ENCODE data around the gene JAZF1.
"Not testable (repeated sequence)": the region's sequence is repeated elsewhere in the genome, so short reads cannot be mapped to it uniquely, and the experiment has no call there.

JAZF1 gene

DNA sequence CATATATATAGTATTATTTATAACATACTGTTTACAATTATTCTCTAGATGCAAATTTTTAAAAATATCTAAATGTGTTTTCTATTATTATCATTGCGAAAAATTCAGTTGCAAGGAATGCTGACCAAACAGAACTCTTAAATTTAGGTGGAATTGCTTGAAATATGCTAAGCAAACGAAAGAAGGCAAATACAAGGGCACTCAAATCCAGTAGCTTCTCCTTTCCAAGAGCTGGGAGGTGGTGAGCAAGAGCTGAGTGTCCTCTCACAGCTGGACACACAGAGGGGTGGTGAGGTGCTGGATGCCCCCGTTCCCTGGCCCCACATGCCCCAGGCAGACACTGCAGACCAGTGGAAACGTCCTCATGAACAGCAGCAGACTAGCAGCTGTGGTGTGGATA lies 274.6 kb downstream of the JAZF1 start:
- no peak for DNase-seq (ENCODE audit: low read depth, low spot score)
- H3K27ac ChIP-seq = no peak overlapping the region

DNA sequence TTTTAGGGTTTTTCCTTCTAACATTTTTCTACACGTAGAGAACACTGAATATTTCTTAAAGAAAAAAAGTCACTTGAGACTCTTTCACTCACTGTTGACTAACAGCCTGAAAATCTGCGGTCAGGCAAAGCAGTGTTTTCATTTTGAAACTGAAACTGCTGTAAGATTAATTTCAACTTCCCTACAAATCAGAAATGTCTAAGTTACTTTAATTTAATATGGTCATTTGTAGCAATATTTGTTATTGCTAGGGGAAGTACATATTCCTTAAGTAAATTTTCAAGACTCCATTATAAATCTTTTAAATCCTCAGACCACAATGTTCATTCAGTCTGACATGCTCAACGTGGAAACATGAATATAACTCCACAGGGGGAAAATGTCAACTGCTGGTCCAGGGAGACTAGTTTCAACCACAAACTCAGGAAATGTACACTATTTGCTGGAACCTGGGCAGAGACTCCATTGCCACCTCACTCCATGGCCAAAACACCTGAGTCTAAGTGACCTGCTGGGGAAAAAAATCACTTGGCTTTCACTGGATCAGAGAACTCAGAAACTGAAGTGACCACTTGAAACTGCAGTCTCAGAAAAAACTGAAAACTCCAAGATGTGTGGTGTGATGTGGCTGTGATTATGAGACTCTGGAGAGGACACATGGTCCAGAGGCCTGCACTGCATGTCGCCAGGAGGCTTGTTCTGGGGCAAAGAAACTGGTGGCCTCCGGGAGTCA lies 279.4 kb downstream of the JAZF1 start:
- peak overlapping the region; percentile 57 for H3K27ac ChIP-seq
- DNase-seq (ENCODE audit: low read depth, low spot score) = no peak

DNA sequence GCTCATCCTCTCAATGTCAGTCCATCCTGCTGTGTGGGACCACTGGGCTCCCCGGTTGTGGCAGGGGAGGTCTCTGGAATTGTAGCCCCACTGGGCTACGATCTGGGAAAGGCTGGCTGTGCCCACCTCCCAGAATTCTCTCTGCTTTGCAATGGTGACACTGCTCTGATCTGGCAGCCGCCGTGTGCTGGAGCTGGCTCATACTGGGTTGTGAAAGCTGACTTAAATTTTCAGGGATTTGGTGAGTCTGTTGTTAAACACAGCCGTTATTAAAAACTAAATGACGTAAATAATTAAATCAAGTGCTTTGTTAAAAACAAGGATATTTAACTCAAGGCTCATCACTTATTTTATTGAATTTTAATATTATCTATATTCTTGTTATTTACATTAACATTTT lies 280.6 kb downstream of the JAZF1 start:
- no peak for DNase-seq (ENCODE audit: low read depth, low spot score)
- no peak overlapping the region for H3K27ac ChIP-seq

DNA sequence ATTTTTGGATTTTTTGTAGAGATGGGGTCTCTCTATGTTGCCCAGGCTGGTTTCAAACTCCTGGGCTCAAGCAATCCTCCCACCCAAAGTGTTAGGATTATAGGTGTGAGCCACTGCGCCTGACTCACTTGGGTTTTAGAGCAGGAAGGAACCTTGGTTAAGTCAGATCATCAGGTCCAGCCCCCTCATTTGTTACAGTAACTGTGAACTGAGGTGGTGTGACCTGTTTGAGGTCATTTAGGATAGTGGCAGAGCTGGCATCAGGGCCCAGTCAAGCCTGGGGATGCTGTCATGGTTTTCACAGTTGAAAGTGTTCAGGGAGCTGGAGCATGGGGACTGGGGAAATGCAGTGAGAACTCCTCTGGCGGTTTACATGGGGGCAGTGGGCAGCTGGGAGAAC lies 281.0 kb downstream of the JAZF1 start:
- no peak for DNase-seq (ENCODE audit: low read depth, low spot score)
- H3K27ac ChIP-seq = no peak overlapping the region

DNA sequence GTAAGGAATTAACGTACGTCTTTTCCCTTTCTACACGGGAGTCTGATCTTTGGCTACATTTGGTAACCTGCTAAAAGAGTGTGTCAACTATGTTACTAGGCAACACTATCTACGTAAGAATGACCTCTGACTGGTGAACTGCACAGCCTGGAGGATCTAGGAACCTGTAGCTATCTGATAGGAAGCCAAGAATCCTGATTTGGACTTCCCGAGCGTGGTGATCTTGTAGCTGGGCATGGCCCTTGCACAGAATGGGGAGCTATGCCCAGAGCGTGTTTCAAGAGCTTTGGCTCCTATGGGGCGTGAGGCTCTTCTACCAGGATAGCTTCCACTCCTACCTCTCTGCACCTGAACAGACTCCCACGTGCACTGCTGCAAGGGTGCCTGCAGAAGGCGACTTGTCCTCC lies 283.2 kb downstream of the JAZF1 start:
- DNase-seq (ENCODE audit: low read depth, low spot score) = no peak
- no peak overlapping the region for H3K27ac ChIP-seq

DNA sequence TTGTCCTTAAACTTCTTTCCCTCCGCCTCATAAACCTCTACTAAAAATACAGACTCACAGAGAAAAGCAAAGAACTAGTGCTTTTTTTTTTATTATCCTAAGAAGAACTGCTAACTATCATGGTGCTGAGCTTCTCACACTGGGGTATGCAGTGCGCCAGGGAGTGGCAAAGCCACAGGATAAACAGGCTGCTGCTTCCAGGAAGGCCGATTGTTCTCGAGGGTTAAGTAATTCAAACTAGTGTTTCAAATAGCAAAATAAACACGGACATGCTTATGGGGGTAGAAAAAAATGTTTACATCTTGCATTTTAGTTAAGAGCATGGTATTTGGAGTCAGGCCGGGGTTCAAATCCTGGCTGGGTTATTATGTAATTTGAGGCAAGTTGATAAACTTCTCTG lies 283.6 kb downstream of the JAZF1 start:
- no peak for DNase-seq (ENCODE audit: low read depth, low spot score)
- no peak overlapping the region for H3K27ac ChIP-seq

DNA sequence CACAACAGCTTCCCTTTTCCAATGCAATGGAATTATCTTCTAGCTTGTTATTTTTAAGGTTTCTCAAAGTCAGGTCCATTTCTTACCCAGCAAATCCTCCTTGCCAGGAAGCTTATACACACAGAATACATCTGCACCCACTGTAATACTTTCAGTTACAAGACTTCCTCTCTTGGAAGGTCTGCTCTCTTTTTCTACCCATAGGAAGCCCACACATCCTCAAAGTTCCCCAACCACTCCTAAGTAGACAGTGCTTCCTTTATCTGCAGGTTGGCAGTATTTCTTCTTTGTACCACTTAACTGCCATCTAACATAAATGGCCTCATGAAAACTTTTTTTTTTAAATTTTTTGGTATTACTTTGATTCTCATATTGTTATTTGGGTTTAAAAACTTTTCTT lies 285.0 kb downstream of the JAZF1 start:
- no peak for DNase-seq (ENCODE audit: low read depth, low spot score)
- H3K27ac ChIP-seq = no peak overlapping the region

DNA sequence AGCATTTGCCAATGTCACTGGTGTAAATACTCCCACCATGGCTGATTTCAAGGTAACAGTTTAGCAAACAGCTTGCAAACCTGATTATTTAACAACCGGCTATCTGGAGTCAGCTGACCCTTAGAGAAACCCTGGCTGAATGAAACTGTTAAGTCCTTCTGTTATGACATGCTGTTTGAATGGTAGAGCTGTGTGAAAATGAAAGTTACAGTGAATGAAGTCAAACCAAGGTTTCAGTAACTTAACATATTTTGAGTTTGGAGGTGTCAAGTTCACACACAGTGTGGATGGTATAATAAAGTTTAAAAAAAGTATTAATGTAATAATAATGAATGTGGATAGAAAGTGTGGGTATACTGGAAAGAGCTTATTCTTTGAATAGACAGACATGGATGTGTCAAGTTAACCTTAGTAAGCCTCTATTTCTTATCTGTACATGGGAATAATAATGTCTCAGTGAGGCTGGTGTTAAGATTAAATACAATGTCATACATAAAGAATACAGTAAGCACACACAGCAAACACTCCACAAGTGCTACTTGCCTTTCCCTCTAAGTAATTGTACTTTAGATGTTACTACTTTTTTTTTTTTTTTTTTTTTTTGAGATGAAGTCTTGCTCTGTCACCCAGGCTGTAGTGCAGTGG lies 290.3 kb downstream of the JAZF1 start:
- H3K27ac ChIP-seq = no peak overlapping the region
- DNase-seq (ENCODE audit: low read depth, low spot score) = no peak

DNA sequence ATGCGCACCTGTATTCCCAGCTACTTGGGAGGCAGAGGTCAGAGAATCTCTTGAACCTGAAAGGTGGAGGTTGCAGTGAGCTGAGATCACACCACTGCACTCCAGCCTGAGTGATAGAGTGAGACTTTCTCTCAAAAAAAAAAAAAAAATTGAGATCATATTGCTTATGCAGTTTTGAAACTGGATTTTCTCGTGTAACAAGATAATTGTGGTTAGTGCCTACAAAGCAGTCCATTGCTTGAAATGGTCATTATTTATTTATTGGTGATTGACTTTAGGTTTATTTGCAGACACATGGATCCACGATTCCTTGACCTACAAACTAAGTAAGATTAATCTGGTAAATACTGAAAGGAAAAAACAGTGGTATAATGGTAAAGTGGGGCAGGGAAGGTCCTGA lies 290.8 kb downstream of the JAZF1 start:
- no peak for DNase-seq (ENCODE audit: low read depth, low spot score)
- H3K27ac ChIP-seq = no peak overlapping the region

DNA sequence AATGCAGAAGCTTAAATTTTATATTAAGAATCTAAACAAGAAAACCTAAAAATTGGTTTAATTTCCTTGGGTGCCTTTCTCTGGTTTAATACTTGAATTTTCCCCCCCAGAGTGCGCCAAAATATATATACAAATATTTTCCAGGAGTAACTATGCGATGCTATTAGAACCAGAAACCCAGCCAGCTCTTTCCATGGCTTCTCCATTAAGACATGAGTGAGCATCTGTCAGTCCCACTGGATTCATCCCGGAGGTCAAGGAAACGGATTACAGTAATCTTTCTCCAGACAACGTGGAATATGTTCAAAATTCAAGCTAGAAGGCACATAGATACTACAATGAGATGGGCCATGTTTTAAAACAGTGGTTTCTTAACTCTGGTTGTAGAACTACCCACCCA lies 291.9 kb downstream of the JAZF1 start:
- no peak for DNase-seq (ENCODE audit: low read depth, low spot score)
- no peak overlapping the region for H3K27ac ChIP-seq

DNA sequence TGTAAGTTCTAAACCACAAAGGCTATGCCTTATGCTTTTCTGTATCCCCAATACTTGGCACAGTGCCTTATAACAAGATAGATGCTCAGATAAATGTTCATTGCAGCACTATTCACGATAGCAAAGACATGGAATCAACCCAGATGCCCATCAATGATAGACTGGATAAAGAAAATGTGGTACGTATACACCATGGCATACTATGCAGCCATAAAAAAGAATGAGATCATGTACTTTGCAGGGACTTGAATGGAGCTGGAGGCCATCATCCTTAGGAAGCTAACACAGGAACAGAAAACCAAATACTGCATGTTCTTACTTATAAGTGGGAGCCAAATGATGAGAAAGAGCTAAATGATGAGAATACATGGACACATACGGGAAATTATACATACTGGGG lies 293.9 kb downstream of the JAZF1 start:
- H3K27ac ChIP-seq; DNase-seq (ENCODE audit: low read depth, low spot score): not testable (repeated sequence)

DNA sequence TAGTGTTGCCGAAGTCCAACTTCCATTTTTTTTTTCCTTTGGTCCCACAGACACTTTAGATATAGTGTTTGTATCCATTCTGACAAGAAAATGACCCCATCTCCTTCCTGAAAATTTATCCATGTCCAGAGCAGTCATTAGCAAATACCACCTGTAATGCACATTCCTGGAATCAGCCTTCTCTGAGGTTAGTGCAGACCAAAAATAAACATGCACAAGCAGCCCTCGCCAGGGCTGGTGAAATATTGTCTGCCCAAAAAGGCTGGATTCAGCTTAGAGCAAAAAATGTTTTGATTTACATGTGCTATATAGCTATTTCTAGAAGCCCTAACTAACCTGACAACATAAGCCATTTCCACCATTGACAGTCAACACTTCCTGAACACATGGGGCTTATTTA lies 294.9 kb downstream of the JAZF1 start:
- H3K27ac ChIP-seq = no peak overlapping the region
- DNase-seq (ENCODE audit: low read depth, low spot score) = no peak

DNA sequence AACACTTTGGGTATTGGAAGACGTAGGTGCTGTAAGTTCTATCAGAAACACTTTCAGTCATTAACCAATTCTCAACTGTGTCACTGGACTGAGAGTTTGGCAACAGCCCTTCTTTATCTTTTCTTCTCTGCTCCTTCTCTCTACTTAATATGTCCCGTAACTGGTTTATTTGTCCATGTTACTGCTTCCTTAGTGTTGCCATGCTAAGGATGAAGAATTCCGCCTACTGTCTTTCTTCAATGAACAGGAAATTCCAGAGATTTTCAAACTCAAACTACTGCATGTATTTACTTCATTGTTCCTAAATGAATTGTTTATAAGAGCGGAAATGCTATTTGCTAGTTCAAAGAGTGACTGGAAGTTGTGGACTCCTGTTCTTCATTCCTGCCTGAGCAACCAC lies 296.9 kb downstream of the JAZF1 start:
- H3K27ac ChIP-seq = no peak overlapping the region
- no peak for DNase-seq (ENCODE audit: low read depth, low spot score)

DNA sequence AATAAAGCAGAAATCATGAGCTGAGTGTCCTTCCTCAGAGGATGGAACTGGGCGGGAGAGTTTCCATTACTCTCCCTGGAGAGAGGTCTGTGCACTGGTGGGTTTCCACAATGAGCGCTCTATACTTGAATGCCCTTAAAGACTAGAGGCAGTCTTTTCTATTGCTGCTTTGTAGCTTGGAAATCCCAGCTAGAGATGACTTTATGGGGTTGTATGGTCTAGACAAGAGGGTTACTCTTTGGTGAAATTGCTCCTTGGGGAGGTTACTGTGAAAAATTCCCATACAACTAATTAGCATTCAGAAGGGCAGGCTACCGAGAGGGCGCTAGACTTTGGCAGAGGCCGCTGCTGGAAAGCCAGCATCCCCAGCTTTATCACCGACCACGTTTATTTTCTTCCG lies 303.8 kb downstream of the JAZF1 start:
- no peak for DNase-seq (ENCODE audit: low read depth, low spot score)
- H3K27ac ChIP-seq = no peak overlapping the region

DNA sequence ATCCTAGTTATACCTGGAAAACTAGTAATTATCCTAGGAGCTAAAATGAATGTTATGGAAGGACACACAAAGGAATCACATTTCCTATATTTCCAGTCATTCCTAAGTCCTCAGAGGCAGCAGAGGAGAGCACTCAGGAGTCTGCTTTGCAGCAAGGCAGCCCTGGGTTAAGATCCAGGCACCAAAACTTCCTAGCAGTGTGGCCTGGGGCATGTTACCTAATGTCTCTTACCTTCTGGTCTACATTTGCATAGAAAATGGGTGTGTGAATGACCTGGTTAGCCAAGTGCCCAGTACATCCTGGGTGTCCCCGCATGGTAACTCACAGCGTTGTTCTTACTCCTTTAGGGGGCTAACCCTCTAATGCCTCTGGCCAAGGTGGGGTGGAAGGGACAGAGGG lies 304.8 kb downstream of the JAZF1 start:
- DNase-seq (ENCODE audit: low read depth, low spot score) = no peak
- no peak overlapping the region for H3K27ac ChIP-seq

DNA sequence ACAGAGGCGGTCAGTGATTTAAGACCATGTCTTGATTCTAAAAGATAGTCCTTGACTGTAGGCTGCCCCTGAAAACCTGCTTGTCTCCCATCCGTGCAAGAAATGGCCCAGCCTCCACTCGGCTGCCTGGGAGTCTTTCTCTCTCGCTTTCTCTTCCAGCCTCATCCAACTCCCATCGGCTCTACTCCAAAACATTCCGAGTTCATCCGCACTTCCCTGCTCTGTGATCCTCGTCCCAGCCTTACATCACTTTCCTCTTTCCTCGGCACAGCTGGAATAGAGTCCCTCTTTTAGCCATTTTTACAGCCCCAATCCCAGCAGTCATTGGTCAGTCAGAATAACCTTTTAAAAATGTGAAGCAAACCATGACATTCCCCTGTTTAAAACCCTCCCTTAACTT lies 305.5 kb downstream of the JAZF1 start:
- no peak overlapping the region for H3K27ac ChIP-seq
- no peak for DNase-seq (ENCODE audit: low read depth, low spot score)

DNA sequence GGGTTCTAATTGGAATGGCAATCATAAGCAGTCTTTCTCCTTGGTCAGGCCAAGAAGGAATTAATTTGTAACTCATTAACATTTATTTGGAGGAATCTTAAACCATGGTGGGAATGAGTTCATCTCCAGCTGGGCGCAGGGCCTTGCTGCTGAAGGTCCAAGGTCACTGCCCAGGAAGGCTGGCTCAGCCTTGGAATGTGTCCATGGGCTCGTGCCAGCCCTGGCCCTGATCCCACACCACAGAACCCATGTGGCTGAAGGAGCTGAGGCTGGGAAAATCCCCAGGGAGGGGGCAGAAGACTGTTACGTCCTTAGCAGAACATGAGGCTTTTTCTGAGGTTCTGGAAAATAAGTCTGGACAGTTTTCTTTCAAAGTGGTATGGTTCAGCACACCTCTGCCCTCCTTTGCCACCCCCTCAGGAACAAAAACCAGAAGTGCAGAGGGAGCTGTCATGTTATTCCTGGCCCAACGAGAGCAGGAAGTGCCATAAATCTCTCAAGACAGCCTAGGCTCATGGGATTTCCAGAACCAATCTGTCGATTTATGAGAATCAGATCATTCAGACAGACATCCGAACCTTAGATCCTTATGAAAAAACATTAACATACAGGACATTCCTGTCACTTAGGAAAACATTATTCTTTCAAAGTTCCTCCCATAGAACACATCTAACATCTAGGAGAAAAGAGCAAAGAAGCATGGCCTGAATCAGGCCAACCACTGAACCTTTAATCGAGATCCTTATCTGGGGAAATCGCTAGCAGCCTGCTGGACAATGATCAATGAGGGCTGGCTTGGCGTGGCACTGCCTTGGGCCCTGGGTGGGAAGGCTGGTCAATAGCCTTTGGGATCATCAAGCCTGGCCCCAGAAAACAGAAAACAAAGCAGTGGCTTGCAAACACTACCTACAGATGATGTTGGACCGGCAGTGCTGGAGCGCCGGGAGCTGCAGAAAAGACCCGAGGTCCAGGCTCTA lies 306.3 kb downstream of the JAZF1 start:
- H3K27ac ChIP-seq = no peak overlapping the region
- no peak for DNase-seq (ENCODE audit: low read depth, low spot score)

DNA sequence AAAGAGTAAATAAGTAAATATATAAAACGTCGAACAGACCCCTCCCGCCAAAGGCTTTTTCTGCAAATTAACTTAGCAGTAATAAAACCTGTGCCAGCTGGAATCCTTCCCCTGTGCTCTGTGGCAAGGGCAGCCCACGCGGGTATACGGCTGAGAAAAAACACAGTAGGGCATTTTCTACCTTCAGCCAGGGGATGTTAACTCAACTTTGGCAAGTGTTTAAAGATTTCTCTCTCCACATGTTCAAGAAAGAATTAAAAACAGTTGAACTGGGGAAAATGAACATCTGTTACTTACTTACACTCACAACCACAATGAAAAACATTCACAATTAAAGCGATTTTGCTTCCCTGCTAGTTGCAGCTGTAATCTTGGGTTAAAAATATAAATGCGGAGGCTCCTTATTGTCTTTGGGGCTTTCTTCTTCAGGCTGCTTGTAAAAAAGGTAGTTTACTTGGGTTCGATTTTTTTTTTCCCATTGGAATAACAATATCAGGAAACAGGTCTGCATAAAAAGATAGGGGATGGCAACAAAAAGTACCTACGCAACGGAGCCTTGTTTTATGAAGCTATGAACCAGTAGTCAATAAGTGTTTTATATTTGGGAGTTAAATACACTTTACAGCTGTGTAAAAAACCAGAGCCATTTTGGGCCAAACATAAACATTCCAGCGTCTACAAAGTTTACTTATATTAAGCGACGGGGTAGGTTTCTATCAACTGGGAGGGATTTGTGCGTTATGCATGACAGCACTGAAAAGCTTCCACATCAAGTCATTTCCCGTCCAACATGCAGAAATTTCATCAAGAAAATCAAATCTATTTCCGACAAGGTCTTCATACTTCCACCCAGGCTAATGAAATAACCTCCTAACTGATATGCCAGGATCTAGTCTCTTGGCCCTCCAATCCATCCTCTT lies 308.0 kb downstream of the JAZF1 start:
- H3K27ac ChIP-seq = no peak overlapping the region
- DNase-seq (ENCODE audit: low read depth, low spot score) = no peak

DNA sequence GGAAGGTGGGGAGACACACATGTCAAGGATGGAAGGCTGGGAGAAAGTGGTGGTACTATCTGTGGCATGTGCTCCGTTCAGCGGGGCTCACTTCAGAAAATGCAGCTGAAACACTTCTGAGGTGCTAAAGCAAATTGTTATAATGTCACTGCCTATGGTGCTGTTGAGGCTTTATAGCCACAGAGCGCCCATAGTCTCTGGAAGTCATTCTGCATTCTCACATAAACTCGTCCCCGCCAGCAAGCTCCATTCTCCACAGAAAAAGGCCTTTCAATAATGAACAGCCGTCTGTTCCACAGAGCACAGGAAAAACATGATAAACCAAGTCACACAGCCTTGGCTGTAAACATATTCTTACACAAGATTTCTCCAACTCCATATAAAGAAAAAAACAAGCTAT lies 308.7 kb downstream of the JAZF1 start:
- DNase-seq (ENCODE audit: low read depth, low spot score) = no peak
- no peak overlapping the region for H3K27ac ChIP-seq

DNA sequence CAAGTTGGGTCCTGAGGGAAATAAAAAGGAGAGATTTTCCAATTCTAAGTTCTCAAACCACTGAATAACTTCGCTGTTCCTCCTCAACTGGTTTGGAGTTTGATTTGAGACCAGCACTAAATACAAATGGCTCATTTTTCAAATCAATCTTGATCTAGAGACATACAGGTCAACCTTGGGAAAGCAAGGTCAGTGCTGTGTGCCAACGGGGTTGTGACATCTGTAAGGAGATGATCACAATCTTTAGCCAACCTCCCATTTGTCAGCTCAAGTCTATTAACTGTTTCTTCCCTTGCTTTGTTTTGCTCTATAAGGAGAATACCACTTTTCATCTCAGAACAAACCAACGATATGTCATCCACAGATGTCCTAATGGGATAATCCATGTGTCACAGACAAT lies 309.5 kb downstream of the JAZF1 start:
- no peak for DNase-seq (ENCODE audit: low read depth, low spot score)
- H3K27ac ChIP-seq = no peak overlapping the region
